ENCODE data around the gene MEIKIN.

MEIKIN gene

DNA sequence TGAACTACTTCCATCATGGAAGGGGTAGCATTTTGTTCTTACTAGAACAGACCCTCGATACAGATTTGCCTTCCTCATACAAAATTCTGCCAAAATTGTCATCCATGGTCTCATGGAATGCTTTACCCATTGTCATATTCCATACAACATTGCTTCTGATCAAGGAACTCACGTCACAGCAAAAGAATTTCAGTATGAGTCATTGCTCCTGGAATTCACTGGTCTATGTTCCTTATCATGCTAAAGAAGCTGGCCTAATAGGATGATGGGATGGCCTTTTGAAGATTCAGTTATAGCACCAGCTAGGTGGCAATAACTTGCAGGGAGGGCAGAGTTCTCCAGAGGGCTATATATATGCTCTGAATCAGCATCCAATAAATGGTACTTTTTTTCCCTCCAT is 130.5 kb downstream of the MEIKIN start:
- no peaks in the 10 kb centered on the region for H3K27me3 ChIP-seq (ENCODE audit: control insufficient read depth, low read length)
- TF ChIP-seq, protein P1, sequence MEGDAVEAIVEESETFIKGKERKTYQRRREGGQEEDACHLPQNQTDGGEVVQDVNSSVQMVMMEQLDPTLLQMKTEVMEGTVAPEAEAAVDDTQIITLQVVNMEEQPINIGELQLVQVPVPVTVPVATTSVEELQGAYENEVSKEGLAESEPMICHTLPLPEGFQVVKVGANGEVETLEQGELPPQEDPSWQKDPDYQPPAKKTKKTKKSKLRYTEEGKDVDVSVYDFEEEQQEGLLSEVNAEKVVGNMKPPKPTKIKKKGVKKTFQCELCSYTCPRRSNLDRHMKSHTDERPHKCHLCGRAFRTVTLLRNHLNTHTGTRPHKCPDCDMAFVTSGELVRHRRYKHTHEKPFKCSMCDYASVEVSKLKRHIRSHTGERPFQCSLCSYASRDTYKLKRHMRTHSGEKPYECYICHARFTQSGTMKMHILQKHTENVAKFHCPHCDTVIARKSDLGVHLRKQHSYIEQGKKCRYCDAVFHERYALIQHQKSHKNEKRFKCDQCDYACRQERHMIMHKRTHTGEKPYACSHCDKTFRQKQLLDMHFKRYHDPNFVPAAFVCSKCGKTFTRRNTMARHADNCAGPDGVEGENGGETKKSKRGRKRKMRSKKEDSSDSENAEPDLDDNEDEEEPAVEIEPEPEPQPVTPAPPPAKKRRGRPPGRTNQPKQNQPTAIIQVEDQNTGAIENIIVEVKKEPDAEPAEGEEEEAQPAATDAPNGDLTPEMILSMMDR (IDR thresholded peaks at IDR 0.05; ENCODE audit: low read depth, low read length, poor library complexity, severe bottlenecking) = no peak
- no peak for TF ChIP-seq EZH2phosphoT487 (IDR thresholded peaks at IDR 0.05; ENCODE audit: borderline replicate concordance, low read length)
- H3K9me3 ChIP-seq (ENCODE audit: control insufficient read depth, insufficient read depth, low read length) = no peaks in the 10 kb centered on the region
- H3F3A ChIP-seq (ENCODE audit: control insufficient read depth, insufficient read depth) = no peaks in the 10 kb centered on the region
- H3K4me3 ChIP-seq (ENCODE audit: low read length) = no peak overlapping the region
- no peaks in the 10 kb centered on the region for H4K20me1 ChIP-seq (ENCODE audit: control insufficient read depth, insufficient read depth, low read depth, low read length)
- H3K79me2 ChIP-seq (ENCODE audit: control insufficient read depth, low read length) = no peaks in the 10 kb centered on the region
- H3K36me3 ChIP-seq (ENCODE audit: control insufficient read depth, low read length) = no peaks in the 10 kb centered on the region
- no peak overlapping the region for H3K4me2 ChIP-seq (ENCODE audit: low read length)
- no peaks in the 10 kb centered on the region for H3K9me2 ChIP-seq (replicated peaks; ENCODE audit: control insufficient read depth, low read length)
- no peak overlapping the region for H3K27ac ChIP-seq (ENCODE audit: low read depth, low read length)
- H3K4me1 ChIP-seq (ENCODE audit: control insufficient read depth, low read length) = peaks cover 8% of the 10 kb centered on the region

DNA sequence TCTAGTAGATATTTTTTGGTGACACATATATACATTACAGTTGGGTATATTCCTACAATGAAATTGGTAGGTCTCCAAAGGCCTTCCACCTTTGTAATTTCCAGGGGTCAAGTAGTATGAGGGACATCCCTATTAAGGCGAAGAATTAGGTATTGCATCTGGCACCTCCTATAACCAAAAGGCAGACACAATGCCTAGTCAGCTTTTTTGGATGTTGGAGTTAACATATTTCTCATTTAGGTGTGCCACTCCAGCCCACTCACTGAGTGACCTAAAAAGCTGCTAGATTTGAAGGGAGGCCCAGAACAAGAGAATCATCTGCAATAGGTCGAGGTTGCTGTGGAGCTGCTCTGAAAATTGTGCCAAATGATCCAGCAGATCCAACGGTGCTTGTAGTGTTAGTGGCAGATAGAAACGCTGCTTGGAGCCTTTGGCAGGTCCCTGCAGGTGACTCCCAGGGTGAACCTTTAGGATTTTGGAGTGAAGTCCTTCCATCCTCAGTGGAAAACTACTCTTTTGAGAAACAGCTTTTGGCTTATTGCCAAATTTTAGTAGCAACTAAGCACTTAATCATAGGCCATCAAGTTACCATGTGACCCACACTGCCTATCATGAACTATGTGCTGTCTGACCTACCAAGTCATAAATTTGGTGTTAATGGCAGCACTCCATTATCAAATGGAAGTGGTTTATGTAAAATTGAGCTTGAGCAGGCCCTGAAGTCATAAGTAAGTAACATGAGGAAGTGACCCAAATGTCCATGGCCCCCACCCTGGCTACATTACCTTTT is 132.9 kb downstream of the MEIKIN start:
- no peak overlapping the region for H3K4me2 ChIP-seq (ENCODE audit: low read length)
- no peaks in the 10 kb centered on the region for H3K36me3 ChIP-seq (ENCODE audit: control insufficient read depth, low read length)
- no peak overlapping the region for H3K4me3 ChIP-seq (ENCODE audit: low read length)
- H3K27ac ChIP-seq (ENCODE audit: low read depth, low read length) = no peak overlapping the region
- no peaks in the 10 kb centered on the region for H3K27me3 ChIP-seq (ENCODE audit: control insufficient read depth, low read length)
- no peaks in the 10 kb centered on the region for H3K79me2 ChIP-seq (ENCODE audit: control insufficient read depth, low read length)
- H3K9me2 ChIP-seq (replicated peaks; ENCODE audit: control insufficient read depth, low read length) = no peaks in the 10 kb centered on the region
- no peaks in the 10 kb centered on the region for H3K9me3 ChIP-seq (ENCODE audit: control insufficient read depth, insufficient read depth, low read length)
- no peak for TF ChIP-seq EZH2phosphoT487 (IDR thresholded peaks at IDR 0.05; ENCODE audit: borderline replicate concordance, low read length)
- TF ChIP-seq, protein P1 (IDR thresholded peaks at IDR 0.05; ENCODE audit: low read depth, low read length, poor library complexity, severe bottlenecking) = no peak
- H3F3A ChIP-seq (ENCODE audit: control insufficient read depth, insufficient read depth) = no peaks in the 10 kb centered on the region
- no peaks in the 10 kb centered on the region for H4K20me1 ChIP-seq (ENCODE audit: control insufficient read depth, insufficient read depth, low read depth, low read length)
- H3K4me1 ChIP-seq (ENCODE audit: control insufficient read depth, low read length) = peaks cover 3% of the 10 kb centered on the region

DNA sequence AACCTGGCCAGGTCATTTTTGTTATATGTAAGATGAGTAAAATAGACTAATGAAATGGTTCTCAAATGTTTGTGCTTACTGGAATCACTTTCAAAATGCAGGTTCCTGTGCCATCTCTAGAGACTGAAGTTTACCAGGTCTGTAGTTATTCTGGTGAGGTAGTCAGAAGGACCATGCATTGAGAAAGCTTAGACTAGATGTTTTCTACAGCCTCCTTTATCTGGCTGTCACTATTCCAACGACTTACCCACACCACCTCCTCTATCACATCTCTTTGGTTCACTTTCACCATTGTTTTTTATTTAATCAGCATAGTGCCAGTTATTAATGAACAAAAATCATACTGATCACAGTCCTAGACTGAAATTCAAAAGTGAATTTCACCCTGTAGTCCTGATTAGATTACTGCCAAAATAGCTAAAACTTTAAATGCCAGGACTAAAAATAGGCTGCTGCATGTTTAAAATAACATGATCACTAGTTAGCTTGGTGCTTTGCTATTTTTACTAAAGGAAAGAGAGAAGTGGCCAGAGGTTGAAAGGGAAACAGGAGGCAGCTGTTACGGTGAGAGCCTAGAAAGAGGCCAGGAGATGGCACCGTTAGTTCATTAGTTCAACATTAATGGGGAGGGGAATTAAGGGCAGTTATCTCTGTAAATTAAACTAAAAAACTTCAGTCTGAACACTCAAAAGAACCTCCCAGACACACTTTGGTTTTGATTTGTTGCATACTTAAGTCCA is 134.8 kb downstream of the MEIKIN start:
- H3K4me2 ChIP-seq (ENCODE audit: low read length) = no peak overlapping the region
- H3K9me3 ChIP-seq (ENCODE audit: control insufficient read depth, insufficient read depth, low read length) = no peaks in the 10 kb centered on the region
- no peaks in the 10 kb centered on the region for H3K79me2 ChIP-seq (ENCODE audit: control insufficient read depth, low read length)
- no peaks in the 10 kb centered on the region for H3K27me3 ChIP-seq (ENCODE audit: control insufficient read depth, low read length)
- H3K4me1 ChIP-seq (ENCODE audit: control insufficient read depth, low read length) = peaks cover 3% of the 10 kb centered on the region; the same call in 1 of the 2 replicates
- no peak overlapping the region for H3K27ac ChIP-seq (ENCODE audit: low read depth, low read length)
- H3K9me2 ChIP-seq (replicated peaks; ENCODE audit: control insufficient read depth, low read length) = no peaks in the 10 kb centered on the region
- H4K20me1 ChIP-seq (ENCODE audit: control insufficient read depth, insufficient read depth, low read depth, low read length) = no peaks in the 10 kb centered on the region
- H3F3A ChIP-seq (ENCODE audit: control insufficient read depth, insufficient read depth) = no peaks in the 10 kb centered on the region
- H3K36me3 ChIP-seq (ENCODE audit: control insufficient read depth, low read length) = no peaks in the 10 kb centered on the region
- TF ChIP-seq EZH2phosphoT487 (IDR thresholded peaks at IDR 0.05; ENCODE audit: borderline replicate concordance, low read length) = no peak
- TF ChIP-seq, protein P1 (IDR thresholded peaks at IDR 0.05; ENCODE audit: low read depth, low read length, poor library complexity, severe bottlenecking) = no peak
- H3K4me3 ChIP-seq (ENCODE audit: low read length) = no peak overlapping the region
